H1 (cell line): ENCODE results near the gene HS1BP3.

ENCODE experiments used
- BCL11A ChIP-seq, 2 experiments: IDR thresholded peaks; one replicate each; pipeline ENCODE4 v1.6.1; 2011; ENCODE audit warnings: low read depth in 2 of 2, low read length in 2 of 2, mild to moderate bottlenecking in 2 of 2
- CHD2 ChIP-seq: IDR thresholded peaks from 2 replicates; pipeline ENCODE4 v1.6.1; 2012; ENCODE audit warnings: low read length, improper control_type of control experiment
- GTF2F1 ChIP-seq: IDR thresholded peaks from 2 replicates; pipeline ENCODE4 v1.6.1; 2012; ENCODE audit warnings: low read depth, low read length, improper control_type of control experiment, borderline replicate concordance
- POLR2A ChIP-seq, 2 experiments: IDR thresholded peaks; 1 replicate in 1 of 2; 2 replicates in 1 of 2; pipeline ENCODE4 v1.6.1; 2011; ENCODE audit warnings: low read depth in 2 of 2, low read length in 2 of 2, mild to moderate bottlenecking in 2 of 2; ENCODE audit errors: control extremely low read depth in 1 of 2
- POLR2AphosphoS5 ChIP-seq: IDR thresholded peaks from 2 replicates; pipeline ENCODE4 v1.6.1; 2011; ENCODE audit warnings: low read depth, low read length
- SP1 ChIP-seq: IDR thresholded peaks from 2 replicates; pipeline ENCODE4 v1.6.1; 2011; ENCODE audit warnings: low read depth, low read length
- TCF12 ChIP-seq: IDR thresholded peaks from 2 replicates; pipeline ENCODE4 v1.6.1; 2011; ENCODE audit warnings: low read depth, mild to moderate bottlenecking, low read length
- TEAD4 ChIP-seq: IDR thresholded peaks from 2 replicates; pipeline ENCODE4 v1.6.1; 2012; ENCODE audit warnings: low read depth, low read length, inconsistent platforms, mixed read lengths
- ZNF274 ChIP-seq: IDR thresholded peaks from 2 replicates; pipeline ENCODE4 v1.7.0; 2012; ENCODE audit warnings: low read length, borderline replicate concordance; ENCODE audit errors: extremely low read depth
- TF ChIP-seq, protein P1 (sequence below), 3 experiments: IDR thresholded peaks; 1 replicate in 2 of 3; 2 replicates in 1 of 3; pipeline versions ENCODE4 v1.5.1 to v1.6.1; 2011; ENCODE audit warnings: low read length in 3 of 3, mild to moderate bottlenecking in 3 of 3, inconsistent platforms in 2 of 3, low read depth in 1 of 3, moderate library complexity in 1 of 3; ENCODE audit not compliant: insufficient read depth in 1 of 3; ENCODE audit errors: control extremely low read depth in 1 of 3

DNA sequence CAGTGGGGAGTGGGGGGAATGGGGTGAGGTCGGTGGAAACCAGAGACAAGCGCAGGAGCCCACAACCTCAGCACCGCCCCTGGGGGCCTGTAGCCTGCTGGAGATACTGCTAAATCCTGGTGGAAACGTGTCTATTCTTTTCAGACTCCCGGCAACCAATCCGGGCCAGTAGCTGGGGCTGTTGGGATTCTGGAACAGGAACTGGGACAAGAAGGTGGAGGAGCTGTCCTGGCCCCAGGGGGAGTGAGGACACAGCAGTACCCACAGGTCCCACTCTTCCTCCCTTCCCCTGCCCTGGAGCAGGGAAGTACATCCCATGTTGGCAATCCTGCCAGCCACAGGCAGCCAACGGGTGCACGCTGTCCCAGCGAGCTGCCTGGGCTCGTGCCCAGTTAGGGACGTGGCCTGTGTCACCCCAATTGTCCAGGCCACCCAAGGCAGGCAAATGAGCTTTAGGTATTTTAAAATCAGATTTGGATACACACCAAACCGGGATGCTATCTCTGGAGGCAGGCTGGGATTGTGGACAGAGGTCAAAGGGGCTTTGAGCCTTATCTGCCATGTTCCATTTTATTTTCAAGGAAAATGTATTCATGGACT is 51.8 kb downstream of the HS1BP3 start:
- TF ChIP-seq POLR2A (IDR thresholded peaks at IDR 0.05; ENCODE audit: control extremely low read depth in 1 of 2, low read depth in 2 of 2, low read length in 2 of 2) (no peak), BCL11A (IDR thresholded peaks at IDR 0.05; ENCODE audit: low read depth in 2 of 2, low read length in 2 of 2) (no peak), TCF12 (no peak), TEAD4 (no peak), POLR2AphosphoS5 (no peak), ZNF274 (no peak), GTF2F1 (no peak), SP1 (no peak), CHD2 (no peak)
- TF ChIP-seq, protein P1, sequence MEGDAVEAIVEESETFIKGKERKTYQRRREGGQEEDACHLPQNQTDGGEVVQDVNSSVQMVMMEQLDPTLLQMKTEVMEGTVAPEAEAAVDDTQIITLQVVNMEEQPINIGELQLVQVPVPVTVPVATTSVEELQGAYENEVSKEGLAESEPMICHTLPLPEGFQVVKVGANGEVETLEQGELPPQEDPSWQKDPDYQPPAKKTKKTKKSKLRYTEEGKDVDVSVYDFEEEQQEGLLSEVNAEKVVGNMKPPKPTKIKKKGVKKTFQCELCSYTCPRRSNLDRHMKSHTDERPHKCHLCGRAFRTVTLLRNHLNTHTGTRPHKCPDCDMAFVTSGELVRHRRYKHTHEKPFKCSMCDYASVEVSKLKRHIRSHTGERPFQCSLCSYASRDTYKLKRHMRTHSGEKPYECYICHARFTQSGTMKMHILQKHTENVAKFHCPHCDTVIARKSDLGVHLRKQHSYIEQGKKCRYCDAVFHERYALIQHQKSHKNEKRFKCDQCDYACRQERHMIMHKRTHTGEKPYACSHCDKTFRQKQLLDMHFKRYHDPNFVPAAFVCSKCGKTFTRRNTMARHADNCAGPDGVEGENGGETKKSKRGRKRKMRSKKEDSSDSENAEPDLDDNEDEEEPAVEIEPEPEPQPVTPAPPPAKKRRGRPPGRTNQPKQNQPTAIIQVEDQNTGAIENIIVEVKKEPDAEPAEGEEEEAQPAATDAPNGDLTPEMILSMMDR (IDR thresholded peaks at IDR 0.05; ENCODE audit: control extremely low read depth in 1 of 3, insufficient read depth in 1 of 3, low read depth in 1 of 3, low read length in 3 of 3), result no peak
